Measurements from ENCODE around the gene RBBP8. TPM values are rescaled to one million over a fixed set of nuclear protein-coding genes. Genes with fewer than 3 reads are reported as not detected.

Gene RBBP8
- total RNA-seq, 2 experiments from 2014 or later, result 1.2 to 2.5 TPM

DNA sequence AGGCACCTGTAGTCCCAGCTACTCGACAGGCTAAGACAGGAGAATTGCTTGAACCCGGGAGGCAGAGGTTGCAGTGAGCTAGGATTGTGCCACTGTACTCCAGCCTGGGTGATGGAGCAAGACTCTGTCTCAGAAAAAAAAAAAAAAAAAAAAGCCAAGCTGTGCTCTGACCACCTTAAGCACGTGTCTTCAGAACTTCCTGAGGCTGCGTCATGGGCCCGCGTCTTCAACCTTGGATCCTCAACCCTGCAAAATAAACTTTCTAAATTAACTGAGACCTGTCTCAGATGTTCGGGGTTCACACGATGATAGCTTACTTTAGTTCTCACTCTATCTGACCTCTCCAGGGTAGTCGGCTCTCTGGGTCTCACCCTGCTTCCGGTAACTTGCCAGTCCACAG is 136.4 kb downstream of the RBBP8 start:
- intact Hi-C loops (cut with DNase I, micrococcal nuclease), result loop anchor here (5.0 kb wide), 2 partner anchors 63 to 137 kb away; partner anchors contain the start of gene RBBP8 (in 1 of the 2)
- Histone ChIP-seq H3K4me1 (ENCODE audit: insufficient read depth, low read length) (peaks cover 65% of the 10 kb centered on the region), H3K4me3 (ENCODE audit: low read length) (no peak overlapping the region), H3K27me3 (ENCODE audit: control insufficient read depth in 1 of 2, insufficient read depth in 2 of 2, low read length in 2 of 2) (no peaks in the 10 kb centered on the region), H3K27ac (ENCODE audit: low read depth in 1 of 2, low read length in 2 of 2) (peak overlapping the region; percentile 32 to 36), H3K36me3 (ENCODE audit: insufficient read depth, low read length) (no peaks in the 10 kb centered on the region), H3K9me3 (ENCODE audit: control insufficient read depth in 1 of 2, insufficient read depth in 1 of 2, low read length in 2 of 2) (peaks cover 0 to 4% of the 10 kb centered on the region in 2 experiments)
- Mint-ChIP-seq H3K27me3 (no peaks in the 10 kb centered on the region), H3K4me3 (peak overlapping the region; percentile 39), H3K27ac (peak overlapping the region; percentile 79), H3K9me3 (peaks cover 2% of the 10 kb centered on the region), H3K36me3 (ENCODE audit: low read depth) (no peaks in the 10 kb centered on the region), H3K4me1 (ENCODE audit: low read depth) (peaks cover 78% of the 10 kb centered on the region)
- TF ChIP-seq CTCF (IDR thresholded peaks at IDR 0.05), result no peak
- ATAC-seq (ENCODE audit: poor library complexity), result peak; percentile 53
- DNase-seq, result peak; percentile 11 to 76 (median 46)
- CTCF ChIA-PET, result interaction anchor here (1.9 kb wide), 1 partner anchor 62 kb away, joined by 5 read pairs; no protein-coding TSS in a partner anchor
- POLR2A ChIA-PET, result interaction anchor here (1.2 kb wide), 1 partner anchor 12 kb away, joined by 3 read pairs; no protein-coding TSS in a partner anchor

- DNase-seq, result no peak
- Histone ChIP-seq H3K27me3 (ENCODE audit: control insufficient read depth in 1 of 2, insufficient read depth in 2 of 2, low read length in 2 of 2) (no peaks in the 10 kb centered on the region), H3K9me3 (ENCODE audit: control insufficient read depth in 1 of 2, insufficient read depth in 1 of 2, low read length in 2 of 2) (peaks cover 0 to 4% of the 10 kb centered on the region in 2 experiments), H3K4me1 (ENCODE audit: insufficient read depth, low read length) (peaks cover 65% of the 10 kb centered on the region), H3K36me3 (ENCODE audit: insufficient read depth, low read length) (no peaks in the 10 kb centered on the region), H3K4me3 (ENCODE audit: low read length) (no peak overlapping the region), H3K27ac (ENCODE audit: low read depth in 1 of 2, low read length in 2 of 2) (peak overlapping the region; percentile 32 to 36)
- intact Hi-C loops (cut with DNase I, micrococcal nuclease), result loop anchor here (5.0 to 10.0 kb wide), 6 partner anchors 38 to 517 kb away; partner anchors contain the start of genes RBBP8 (in 2 of the 2), CABLES1 (in 1 of the 2) and NPC1 (in 1 of the 2)
- POLR2A ChIA-PET, result interaction anchor here (1.2 kb wide), 1 partner anchor 13 kb away, joined by 3 read pairs; no protein-coding TSS in a partner anchor
- no peaks in the 10 kb centered on the region for H3K36me3 Mint-ChIP-seq (ENCODE audit: low read depth)
- H3K9me3 Mint-ChIP-seq, result peaks cover 2% of the 10 kb centered on the region
- peak overlapping the region; percentile 79 for H3K27ac Mint-ChIP-seq
- ATAC-seq (ENCODE audit: poor library complexity), result peak; percentile 5
- CTCF ChIA-PET, result interaction anchor here (1.9 kb wide), 1 partner anchor 62 kb away, joined by 5 read pairs; no protein-coding TSS in a partner anchor
- H3K4me1 Mint-ChIP-seq (ENCODE audit: low read depth), result peaks cover 81% of the 10 kb centered on the region
- H3K27me3 Mint-ChIP-seq, result no peaks in the 10 kb centered on the region
- no peak for TF ChIP-seq CTCF (IDR thresholded peaks at IDR 0.05)
- peak overlapping the region; percentile 39 for H3K4me3 Mint-ChIP-seq
Observed at GRCh38 chr18:23069898-23070297, 136.8 kb downstream of the RBBP8 start.

DNA sequence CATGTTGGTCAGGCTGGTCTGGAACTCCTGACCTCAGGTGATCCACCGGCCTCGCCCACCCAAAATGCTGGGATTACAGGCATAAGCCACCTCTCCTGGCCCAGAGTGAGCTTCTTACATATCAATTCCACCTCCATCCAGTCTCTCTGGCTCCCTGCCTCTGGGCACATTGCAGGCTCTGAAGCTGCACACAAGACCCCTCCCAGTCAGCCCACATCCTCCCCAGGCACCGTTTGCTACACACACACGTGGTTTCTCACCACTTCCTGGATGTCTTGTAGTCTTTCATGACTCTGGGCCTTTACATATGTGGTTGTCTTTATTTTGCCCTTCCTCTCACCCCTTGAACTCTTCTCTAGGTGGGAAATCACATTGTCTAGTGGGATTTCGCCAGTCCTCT is 138.2 kb downstream of the RBBP8 start:
- TF ChIP-seq CTCF (IDR thresholded peaks at IDR 0.05), result no peak
- H3K4me1 Mint-ChIP-seq (ENCODE audit: low read depth), result peaks cover 82% of the 10 kb centered on the region
- Histone ChIP-seq H3K27me3 (ENCODE audit: control insufficient read depth in 1 of 2, insufficient read depth in 2 of 2, low read length in 2 of 2) (no peaks in the 10 kb centered on the region), H3K4me3 (ENCODE audit: low read length) (peak overlapping the region; percentile 27), H3K4me1 (ENCODE audit: insufficient read depth, low read length) (peaks cover 65% of the 10 kb centered on the region), H3K36me3 (ENCODE audit: insufficient read depth, low read length) (no peaks in the 10 kb centered on the region), H3K9me3 (ENCODE audit: control insufficient read depth in 1 of 2, insufficient read depth in 1 of 2, low read length in 2 of 2) (peaks cover 0 to 4% of the 10 kb centered on the region in 2 experiments), H3K27ac (ENCODE audit: low read depth in 1 of 2, low read length in 2 of 2) (peak overlapping the region; percentile 11 to 23)
- intact Hi-C loops (cut with DNase I, micrococcal nuclease), result loop anchor here (1.0 to 10.0 kb wide), 6 partner anchors 39 to 516 kb away; partner anchors contain the start of genes CABLES1 (in 1 of the 2), NPC1 (in 1 of the 2) and RBBP8 (in 1 of the 2)
- no peaks in the 10 kb centered on the region for H3K36me3 Mint-ChIP-seq (ENCODE audit: low read depth)
- POLR2A ChIA-PET, result interaction anchor here (0.6 to 1.7 kb wide), 10 partner anchors 9 to 382 kb away, joined by 3 to 10 read pairs (median 4); partner anchors contain the start of genes RBBP8 and RIOK3
- H3K4me3 Mint-ChIP-seq, result peak overlapping the region; percentile 84
- no peaks in the 10 kb centered on the region for H3K27me3 Mint-ChIP-seq
- ATAC-seq (ENCODE audit: poor library complexity) (peak; percentile 95), DNase-seq (peak; percentile 65 to 98 (median 80))
- CTCF ChIA-PET, result no interaction called here
- H3K27ac Mint-ChIP-seq, result peak overlapping the region; percentile 79
- H3K9me3 Mint-ChIP-seq, result peaks cover 2% of the 10 kb centered on the region

Measured in CD4-positive, alpha-beta T cell (primary cell).